GM12878 (cell line): ENCODE data around the gene FSD1L.

Experiments used
- POLR2AphosphoS5 ChIP-seq: IDR thresholded peaks from 2 replicates; pipeline ENCODE4 v1.6.1; 2011; ENCODE audit warnings: mild to moderate bottlenecking, low read length, inconsistent platforms
- SKIL ChIP-seq: fragments of 450-650 bp; IDR thresholded peaks from 2 replicates; pipeline ENCODE4 v1.6.1; 2017; ENCODE audit warnings: mild to moderate bottlenecking, low read depth, inconsistent platforms; ENCODE audit not compliant: poor library complexity, severe bottlenecking

- TF ChIP-seq POLR2AphosphoS5 (no peak), SKIL (no peak)
These were observed 19.1 kb downstream of the FSD1L start for GRCh38 chr9:105466898-105467455.
